GM21367 (cell line): ENCODE results near the gene MEF2A.

ENCODE experiments used
- ATAC-seq: cut with Tn5 transposase; IDR thresholded peaks from one replicate; pipeline ENCODE4 v1.9.1; 2021; ENCODE audit not compliant: unreplicated experiment

The MEF2A gene

GRCh38 chr15:99562238-99562637 lies 3.5 kb upstream of the MEF2A start:
- no peak for ATAC-seq

GRCh38 chr15:99564221-99565048 lies 1.3 kb upstream of the MEF2A start:
- ATAC-seq = peak; percentile 21

GRCh38 chr15:99565049-99565298 lies 810 bp upstream of the MEF2A start:
- no peak for ATAC-seq

GRCh38 chr15:99566157-99566897 lies 543 bp downstream of the MEF2A start:
- no peak for ATAC-seq

GRCh38 chr15:99568625-99569352 lies 3.0 kb downstream of the MEF2A start:
- no peak for ATAC-seq

- peak; percentile 36 for ATAC-seq
These were observed 5.5 kb downstream of the MEF2A start for GRCh38 chr15:99571299-99571698.

- no peak for ATAC-seq
These were observed 8.3 kb downstream of the MEF2A start for GRCh38 chr15:99574048-99574447.

GRCh38 chr15:99574502-99574901 lies 8.7 kb downstream of the MEF2A start:
- ATAC-seq = no peak

GRCh38 chr15:99578809-99579208 lies 13.0 kb downstream of the MEF2A start:
- no peak for ATAC-seq

GRCh38 chr15:99580076-99580475 lies 14.3 kb downstream of the MEF2A start:
- no peak for ATAC-seq

GRCh38 chr15:99582508-99582960 lies 16.8 kb downstream of the MEF2A start:
- ATAC-seq = no peak

- no peak for ATAC-seq
These were observed 18.4 kb downstream of the MEF2A start for GRCh38 chr15:99584081-99584600.

GRCh38 chr15:99586121-99586520 lies 20.3 kb downstream of the MEF2A start:
- ATAC-seq = no peak

GRCh38 chr15:99589801-99590200 lies 24.0 kb downstream of the MEF2A start:
- no peak for ATAC-seq

GRCh38 chr15:99590913-99591646 lies 25.3 kb downstream of the MEF2A start:
- no peak for ATAC-seq

GRCh38 chr15:99592145-99592791 lies 26.5 kb downstream of the MEF2A start:
- ATAC-seq = no peak

- no peak for ATAC-seq
These were observed 27.3 kb downstream of the MEF2A start for GRCh38 chr15:99593070-99593469.

GRCh38 chr15:99594916-99595315 lies 29.1 kb downstream of the MEF2A start:
- no peak for ATAC-seq

GRCh38 chr15:99598296-99598695 lies 32.5 kb downstream of the MEF2A start:
- ATAC-seq = no peak

GRCh38 chr15:99603828-99604227 lies 38.0 kb downstream of the MEF2A start:
- ATAC-seq = no peak
